ENCODE measurements around the gene RORB.

Gene RORB

DNA sequence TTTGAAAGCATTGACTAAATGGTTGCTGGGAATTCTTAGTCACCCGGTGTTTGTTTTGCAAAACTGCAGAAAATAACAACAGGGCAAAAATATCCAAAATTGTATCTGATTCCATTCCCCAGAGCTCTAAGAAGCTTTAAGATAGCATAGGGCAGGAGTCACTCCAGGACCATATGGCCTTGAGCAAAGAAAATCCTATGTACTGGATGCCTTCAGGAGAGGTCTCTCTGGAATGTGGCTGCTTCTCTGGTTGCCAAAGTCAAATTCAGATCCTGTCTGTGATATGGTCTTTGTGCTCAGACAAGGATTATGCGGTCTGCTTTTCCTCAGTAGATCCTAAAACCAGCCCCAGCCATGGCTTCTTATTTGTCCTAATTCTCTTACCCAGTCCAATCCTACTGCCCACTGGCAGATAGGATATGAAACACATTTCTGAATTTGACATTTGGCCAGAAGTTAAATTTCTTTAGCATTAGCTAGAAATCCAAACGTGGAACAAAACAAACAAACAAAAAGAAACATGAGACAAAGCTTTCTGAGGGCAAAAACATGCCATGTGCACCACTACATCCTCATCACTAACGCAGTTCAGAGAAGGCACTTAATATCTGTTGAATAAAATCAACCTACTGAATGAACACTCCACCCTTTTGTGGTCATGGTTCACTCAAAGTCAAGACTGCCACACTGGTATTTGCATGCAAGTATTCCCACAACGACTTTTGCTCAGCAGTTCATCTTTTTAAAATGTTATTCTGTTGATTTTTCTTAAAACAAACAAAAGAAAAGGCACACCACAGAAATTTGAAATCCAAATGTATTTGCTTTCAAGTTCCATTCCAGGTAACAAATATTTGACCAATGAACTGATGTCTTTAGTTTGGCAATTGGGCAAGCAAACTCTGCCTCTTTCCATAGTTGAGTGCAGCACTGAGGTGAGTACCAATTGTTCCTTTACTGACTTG is 224.8 kb downstream of the RORB start:
- no peaks in the 10 kb centered on the region for H3K4me1 ChIP-seq
- DNase-seq (ENCODE audit: low spot score in 2 of 2): no peak
- H3K27me3 ChIP-seq (ENCODE audit: low read depth): no peaks in the 10 kb centered on the region
- in situ Hi-C loops (cut with MboI; ENCODE audit: low sequenced_read_pairs): no loop called here
- H3K4me3 ChIP-seq: no peak overlapping the region
- no peaks in the 10 kb centered on the region for H3K9me3 ChIP-seq
- no peaks in the 10 kb centered on the region for H3K36me3 ChIP-seq (replicated peaks)

DNA sequence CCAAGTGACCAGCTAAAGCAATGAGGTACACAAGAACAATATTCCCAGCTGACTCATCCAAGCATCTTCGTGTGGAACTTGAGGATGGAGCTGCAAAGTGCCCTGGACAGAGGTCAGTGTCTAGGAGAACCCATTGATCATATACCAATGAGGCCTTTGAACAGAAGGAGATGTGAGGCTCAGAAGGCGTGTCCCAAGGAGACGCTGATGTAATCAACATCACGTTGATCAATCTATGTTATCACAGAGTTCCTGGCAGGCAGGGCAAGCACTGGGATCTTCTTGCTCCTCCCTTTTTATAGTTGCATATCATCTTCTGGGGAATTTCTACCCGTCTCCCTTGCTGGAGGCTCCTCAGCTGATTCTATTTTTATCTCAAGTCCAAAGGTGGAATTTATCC is 227.2 kb downstream of the RORB start:
- H3K9me3 ChIP-seq: no peaks in the 10 kb centered on the region

DNA sequence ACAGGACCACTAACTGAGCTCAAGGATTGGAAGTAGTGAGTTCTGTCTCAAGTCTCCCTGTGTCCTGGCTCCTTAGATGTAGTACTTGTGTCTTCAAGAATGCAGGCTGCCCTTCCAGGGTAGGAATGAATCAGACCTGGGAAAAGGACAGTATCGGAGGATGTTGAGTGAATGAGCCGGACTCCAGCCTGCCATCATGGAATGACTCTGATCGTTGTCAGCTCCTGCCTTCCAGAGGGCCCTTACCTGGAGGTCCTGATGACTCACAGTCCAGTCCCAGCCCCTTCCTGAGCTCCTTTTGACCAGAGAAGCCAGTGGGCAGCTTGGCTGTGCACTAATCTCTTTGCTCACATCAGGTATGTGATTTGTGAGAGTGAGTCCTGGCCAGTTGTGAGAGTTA is 229.4 kb downstream of the RORB start:
- Histone ChIP-seq H3K4me3 (no peak overlapping the region), H3K9me3 (no peaks in the 10 kb centered on the region), H3K27me3 (ENCODE audit: low read depth) (no peaks in the 10 kb centered on the region), H3K36me3 (replicated peaks) (no peaks in the 10 kb centered on the region), H3K4me1 (peaks cover 4% of the 10 kb centered on the region; the same call in 1 of the 2 replicates)
- DNase-seq (ENCODE audit: low spot score in 2 of 2): no peak
- in situ Hi-C loops (cut with MboI; ENCODE audit: low sequenced_read_pairs): no loop called here

More for the DNA sequence above, 227.2 kb downstream of the RORB start:
- Histone ChIP-seq H3K4me1 (no peaks in the 10 kb centered on the region; the same call in 1 of the 2 replicates), H3K4me3 (no peak overlapping the region), H3K36me3 (replicated peaks) (no peaks in the 10 kb centered on the region), H3K27me3 (ENCODE audit: low read depth) (no peaks in the 10 kb centered on the region)
- no peak for DNase-seq (ENCODE audit: low spot score in 2 of 2)
- in situ Hi-C loops (cut with MboI; ENCODE audit: low sequenced_read_pairs): no loop called here

DNA sequence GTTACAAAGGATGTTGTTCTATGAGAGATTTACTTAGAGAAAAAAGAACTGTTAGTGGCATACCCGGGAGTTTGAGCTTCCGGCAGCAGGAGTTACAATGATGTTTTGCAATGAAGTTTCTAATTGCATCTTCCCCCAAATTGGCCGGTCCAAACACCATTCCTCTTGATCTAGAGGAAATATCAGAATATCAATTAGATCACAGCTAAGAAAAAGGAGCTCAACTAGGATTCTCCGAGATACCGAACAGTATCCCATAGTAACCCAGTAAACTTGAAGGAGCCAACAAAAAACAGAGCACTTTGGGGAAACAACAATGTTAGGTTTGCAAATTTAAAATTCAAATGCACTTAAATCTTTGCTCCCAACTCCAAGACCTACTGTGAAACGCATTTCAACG is 231.0 kb downstream of the RORB start:
- in situ Hi-C loops (cut with MboI; ENCODE audit: low sequenced_read_pairs): no loop called here
- DNase-seq (ENCODE audit: low spot score in 2 of 2): no peak
- no peaks in the 10 kb centered on the region for H3K36me3 ChIP-seq (replicated peaks)
- H3K4me1 ChIP-seq: peaks cover 4% of the 10 kb centered on the region; the same call in 1 of the 2 replicates
- no peaks in the 10 kb centered on the region for H3K9me3 ChIP-seq
- H3K4me3 ChIP-seq: no peak overlapping the region
- H3K27me3 ChIP-seq (ENCODE audit: low read depth): no peaks in the 10 kb centered on the region

DNA sequence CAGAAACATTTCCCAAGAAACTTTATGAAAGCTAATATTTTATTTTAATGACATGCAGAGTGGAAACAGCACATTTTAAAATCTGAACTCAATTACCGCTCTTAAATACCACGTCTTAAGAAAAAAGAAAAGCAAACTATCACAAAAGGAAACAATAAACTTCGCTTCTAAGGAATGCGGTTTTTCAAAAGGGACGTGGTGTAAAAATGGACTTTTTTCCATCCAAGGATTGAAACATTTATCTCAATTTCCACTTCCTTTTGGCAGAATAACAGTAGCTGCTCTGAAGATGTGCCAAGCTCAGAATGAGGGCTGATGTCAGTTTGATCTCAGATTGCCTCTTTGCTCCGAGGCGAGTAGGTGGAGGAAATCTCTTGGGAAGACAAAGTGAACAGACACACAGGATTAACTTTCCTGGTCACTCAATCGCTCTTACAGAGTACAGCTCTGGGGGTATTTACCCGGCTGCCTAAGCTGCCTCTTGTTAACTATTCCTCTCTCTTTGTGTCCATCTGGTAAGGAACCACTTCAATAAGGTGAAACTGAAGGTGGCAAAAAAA is 232.1 kb downstream of the RORB start:
- H3K4me3 ChIP-seq: no peak overlapping the region
- peak in 1 of 2 experiments; percentile 10 for DNase-seq (ENCODE audit: low spot score in 2 of 2)
- in situ Hi-C loops (cut with MboI; ENCODE audit: low sequenced_read_pairs): no loop called here
- H3K4me1 ChIP-seq: peaks cover 4% of the 10 kb centered on the region; the same call in 1 of the 2 replicates
- H3K36me3 ChIP-seq (replicated peaks): no peaks in the 10 kb centered on the region
- no peaks in the 10 kb centered on the region for H3K27me3 ChIP-seq (ENCODE audit: low read depth)
- H3K9me3 ChIP-seq: no peaks in the 10 kb centered on the region

DNA sequence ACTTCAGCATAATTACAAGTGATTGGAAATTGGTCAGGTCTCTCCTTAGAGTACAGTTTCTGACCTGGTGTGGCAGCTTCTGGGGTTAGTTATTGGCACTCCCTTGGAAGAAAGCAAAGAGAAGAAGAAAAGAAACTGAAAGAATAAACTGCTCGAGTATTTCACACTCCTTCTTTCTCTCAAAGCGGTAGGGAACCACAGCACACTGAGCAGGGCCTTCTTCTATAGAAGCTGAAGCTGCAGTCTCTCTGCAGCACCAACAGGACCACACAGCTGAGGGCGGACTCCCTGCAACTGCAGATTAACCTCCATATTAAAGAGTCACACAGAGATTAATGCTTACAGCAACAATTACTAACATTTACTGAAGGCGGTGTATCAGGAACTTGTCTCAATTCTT is 238.6 kb downstream of the RORB start:
- H3K36me3 ChIP-seq (replicated peaks): no peaks in the 10 kb centered on the region
- H3K4me1 ChIP-seq: no peaks in the 10 kb centered on the region
- no peak overlapping the region for H3K4me3 ChIP-seq
- H3K9me3 ChIP-seq: no peaks in the 10 kb centered on the region
- peaks cover 2% of the 10 kb centered on the region for H3K27me3 ChIP-seq (ENCODE audit: low read depth)
- DNase-seq (ENCODE audit: low spot score in 2 of 2): no peak
- in situ Hi-C loops (cut with MboI; ENCODE audit: low sequenced_read_pairs): no loop called here

DNA sequence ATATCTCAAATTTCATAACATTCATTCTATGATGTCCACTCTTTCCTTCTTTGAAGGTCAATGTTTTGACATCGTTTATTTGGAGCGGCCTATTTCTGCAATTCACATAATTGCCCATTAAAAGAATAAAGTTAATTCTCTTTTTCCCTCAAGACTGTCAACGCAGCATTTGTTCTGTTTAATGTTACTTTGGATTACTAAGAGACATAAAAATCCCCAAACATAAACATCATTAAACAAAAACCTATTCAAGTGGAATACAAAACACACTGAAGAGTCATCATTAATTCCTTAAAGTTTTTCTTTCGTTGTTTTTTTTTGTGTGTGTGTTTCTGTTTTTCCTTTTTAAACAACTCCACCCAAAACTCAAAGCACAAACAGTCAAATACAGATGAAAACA is 239.5 kb downstream of the RORB start:
- no peak for DNase-seq (ENCODE audit: low spot score in 2 of 2)
- Histone ChIP-seq H3K9me3 (no peaks in the 10 kb centered on the region), H3K4me3 (no peak overlapping the region), H3K27me3 (ENCODE audit: low read depth) (peaks cover 2% of the 10 kb centered on the region), H3K4me1 (no peaks in the 10 kb centered on the region), H3K36me3 (replicated peaks) (no peaks in the 10 kb centered on the region)
- in situ Hi-C loops (cut with MboI; ENCODE audit: low sequenced_read_pairs): no loop called here

DNA sequence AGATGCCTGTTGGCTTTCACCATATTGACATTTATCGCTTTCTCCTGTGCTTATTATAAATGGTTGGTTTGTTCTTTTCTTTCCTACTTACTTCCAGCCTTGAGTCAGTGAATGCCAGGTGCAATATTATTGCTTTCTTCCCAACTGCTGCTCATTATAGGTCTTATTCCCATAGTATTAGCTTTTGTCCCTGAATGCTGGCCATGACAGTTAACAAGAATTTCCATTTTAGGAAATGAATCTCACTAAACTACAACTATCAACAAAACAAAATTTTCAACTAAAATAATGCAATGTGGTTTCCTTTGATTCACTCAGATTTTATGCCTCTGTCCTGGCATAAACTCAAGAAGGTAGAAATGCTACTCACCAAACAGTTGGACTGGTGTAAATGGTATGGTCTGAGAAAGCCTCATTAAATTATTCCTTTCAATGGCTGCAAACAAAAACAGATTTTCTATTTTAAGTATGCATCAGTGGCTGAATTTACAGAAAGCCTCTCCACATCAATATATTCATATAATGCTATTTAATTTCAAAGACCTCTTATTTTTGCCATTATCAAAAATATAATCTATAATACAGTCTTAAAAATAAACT is 245.2 kb downstream of the RORB start:
- DNase-seq (ENCODE audit: low spot score in 2 of 2): no peak
- Histone ChIP-seq H3K4me1 (no peaks in the 10 kb centered on the region), H3K9me3 (no peaks in the 10 kb centered on the region), H3K27me3 (ENCODE audit: low read depth) (peaks cover 9% of the 10 kb centered on the region), H3K4me3 (no peak overlapping the region), H3K36me3 (replicated peaks) (no peaks in the 10 kb centered on the region)
- in situ Hi-C loops (cut with MboI; ENCODE audit: low sequenced_read_pairs): no loop called here

All from HAP-1 (cell line).